Lung (tissue), 12 donors: ENCODE results near the gene TUSC7. TPM values are rescaled to one million over a fixed set of nuclear protein-coding genes. Genes with fewer than 3 reads are reported as not detected.

Experiments
- ATAC-seq: fragments of 200-7000 bp; cut with Tn5 transposase; one replicate; pipeline ENCODE4 v1.9.1; 2020; ENCODE audit warnings: moderate number of reproducible peaks; ENCODE audit not compliant: insufficient read depth, low FRiP score
- DNase-seq, 3 donors: peaks; one replicate each; pipeline ENCODE4 v3.0.0-alpha.2; 2013 to 2017
- H3K27ac ChIP-seq, 2 donors: one replicate each; pipeline ENCODE4 v1.5.1; 2013; ENCODE audit warnings: mild to moderate bottlenecking in 2 of 2, moderate library complexity in 2 of 2, control low read depth in 1 of 2, inconsistent platforms in 1 of 2, low read depth in 1 of 2, low read length in 1 of 2
- H3K27me3 ChIP-seq, 3 donors: one replicate each; pipeline ENCODE4 v1.5.1; 2013; ENCODE audit warnings: low read length in 2 of 3; ENCODE audit not compliant: control insufficient read depth in 3 of 3, insufficient read depth in 3 of 3
- H3K36me3 ChIP-seq, 4 donors: one replicate each; pipeline ENCODE4 v1.5.1; 2013; ENCODE audit warnings: low read length in 4 of 4, mild to moderate bottlenecking in 1 of 4, moderate library complexity in 1 of 4; ENCODE audit not compliant: control insufficient read depth in 4 of 4, insufficient read depth in 4 of 4
- H3K4me1 ChIP-seq, 5 donors: one replicate each; pipeline ENCODE4 v1.5.1; 2013; ENCODE audit warnings: low read length in 5 of 5, mild to moderate bottlenecking in 2 of 5, moderate library complexity in 1 of 5; ENCODE audit not compliant: control insufficient read depth in 5 of 5, insufficient read depth in 5 of 5
- H3K4me3 ChIP-seq: one replicate; pipeline ENCODE4 v1.5.1; 2013; ENCODE audit warnings: mild to moderate bottlenecking, control low read depth, moderate library complexity
- H3K9ac ChIP-seq, 2 donors: one replicate each; pipeline ENCODE4 v1.5.1; 2013; ENCODE audit warnings: low read length in 2 of 2, control low read depth in 1 of 2; ENCODE audit not compliant: insufficient read depth in 1 of 2
- H3K9me3 ChIP-seq, 4 donors: one replicate each; pipeline ENCODE4 v1.5.1; 2013; ENCODE audit warnings: low read length in 3 of 4, mild to moderate bottlenecking in 1 of 4, moderate library complexity in 1 of 4; ENCODE audit not compliant: control insufficient read depth in 4 of 4, insufficient read depth in 3 of 4
- CTCF ChIP-seq: IDR thresholded peaks from 2 replicates; pipeline ENCODE4 v1.5.1; 2012; ENCODE audit warnings: mild to moderate bottlenecking; ENCODE audit errors: control extremely low read depth, extremely low read depth
- WGBS, 2 donors: extraction: QIAGEN DNeasy Blood & Tissue Kit; methylation state at CpG; one replicate each; pipeline ENCODE4 v1.1.7; 2013; 5-methylcytosine and 5-hydroxymethylcytosine counted together
- polyA plus RNA-seq, 2 donors: library from polyadenylated mRNA; stranded (reverse); fragments of 200-250 nt; gene quantifications; one replicate each; pipeline ENCODE4 v1.2.1, GENCODE V29; 2013
- total RNA-seq, 2 donors: library from RNA; depleted of rRNA in 1 of 2; stranded (reverse); fragments of >200 nt in 1 of 2; gene quantifications; one replicate each; pipeline ENCODE4 v1.2.1, GENCODE V29; 2014 to 2021
- donor health status: control.
- donor health status: control.
- donor health status: Bipolar disorder and iron deficiency.
- donor health status: healthy.
- donor health status: DM: yes; HTN: yes; CAD: no.

Gene TUSC7
- total and polyA plus RNA-seq, 4 donors: not detected

GRCh38 chr3:116667324-116667723 lies 42.3 kb upstream of the TUSC7 start:
- no peak for TF ChIP-seq CTCF
- H3K9me3 ChIP-seq: peaks cover 0 to 1% (median 0%) of the 10 kb centered on the region in 4 donors
- no peaks in the 10 kb centered on the region for H3K27me3 ChIP-seq
- no peaks in the 10 kb centered on the region for H3K36me3 ChIP-seq
- DNase-seq (no peak), ATAC-seq (no peak)
- peaks cover 0 to 4% (median 0%) of the 10 kb centered on the region in 5 donors for H3K4me1 ChIP-seq
- H3K9ac ChIP-seq: no peak overlapping the region
- H3K27ac ChIP-seq: no peak overlapping the region
- H3K4me3 ChIP-seq: no peak overlapping the region

DNA sequence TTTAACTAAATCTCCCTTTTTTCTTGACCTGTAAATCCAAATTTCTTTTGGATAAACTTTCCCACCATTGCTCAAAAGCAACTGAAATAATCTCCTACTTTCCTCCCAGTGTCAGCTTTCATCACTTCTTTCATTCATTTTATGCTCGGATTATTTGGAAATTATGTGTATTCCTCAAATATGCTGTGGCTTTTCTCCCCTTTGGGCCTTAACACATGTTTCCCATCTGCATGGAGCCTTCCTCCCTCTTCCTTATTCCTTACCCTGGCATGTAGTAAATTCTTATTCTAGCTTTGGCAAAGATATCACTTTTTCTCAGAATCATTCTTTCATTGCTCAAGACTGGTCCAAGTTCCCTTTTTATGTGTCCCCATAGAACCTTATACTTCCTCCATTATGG lies 41.8 kb upstream of the TUSC7 start:
- TF ChIP-seq CTCF: no peak
- Histone ChIP-seq H3K36me3 (no peaks in the 10 kb centered on the region), H3K4me3 (no peak overlapping the region), H3K27ac (no peak overlapping the region), H3K27me3 (no peaks in the 10 kb centered on the region), H3K4me1 (peaks cover 0 to 4% (median 0%) of the 10 kb centered on the region in 5 donors), H3K9ac (no peak overlapping the region), H3K9me3 (peaks cover 0 to 1% (median 0%) of the 10 kb centered on the region in 4 donors)
- 88 to 94% methylated on average over 1 of the region's 1 CpG for WGBS, 2 donors
- ATAC-seq: no peak
- no peak for DNase-seq

DNA sequence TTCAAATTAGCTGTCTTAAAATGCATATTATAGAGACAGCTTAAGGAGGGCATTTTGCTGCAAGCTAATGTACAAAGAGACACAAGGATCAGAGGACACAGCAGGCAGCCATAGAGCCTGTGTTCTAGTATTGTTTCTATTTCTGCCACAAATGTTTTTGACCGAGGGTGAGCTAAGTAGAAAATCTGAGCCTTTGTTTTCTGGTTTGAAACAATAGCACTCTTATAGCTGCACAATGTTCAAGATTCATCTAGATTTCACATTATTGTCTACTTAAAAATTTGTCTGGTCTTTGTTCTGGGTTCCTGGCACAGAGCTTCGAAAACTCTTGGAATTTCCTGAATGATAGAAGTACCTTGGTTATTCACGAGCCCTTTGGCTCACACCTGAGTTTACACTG lies 40.0 kb upstream of the TUSC7 start:
- WGBS, 2 donors: 68 to 74% methylated on average over 3 of the region's 3 CpGs
- no peaks in the 10 kb centered on the region for H3K36me3 ChIP-seq

More for the DNA sequence above, 40.0 kb upstream of the TUSC7 start:
- H3K9me3 ChIP-seq: no peaks in the 10 kb centered on the region
- no peak for DNase-seq
- ATAC-seq: no peak
- no peaks in the 10 kb centered on the region for H3K27me3 ChIP-seq
- no peak for TF ChIP-seq CTCF
- H3K27ac ChIP-seq: no peak overlapping the region
- no peak overlapping the region for H3K4me3 ChIP-seq
- H3K9ac ChIP-seq: no peak overlapping the region
- H3K4me1 ChIP-seq: no peaks in the 10 kb centered on the region
